H7 (cell line): Measurements from ENCODE around the gene MMS19. TPM values are rescaled to one million over a fixed set of nuclear protein-coding genes. Genes with fewer than 3 reads are reported as not detected.

Experiments
- DNase-seq: peaks from one replicate; pipeline ENCODE4 v3.0.0; 2012
- H3K27me3 ChIP-seq: 2 replicates; pipeline ENCODE4 v1.6.0; 2011; ENCODE audit warnings: mild to moderate bottlenecking, low read length; ENCODE audit not compliant: control insufficient read depth, insufficient read depth
- H3K36me3 ChIP-seq: replicated peaks from 2 replicates; pipeline ENCODE4 v1.5.1; 2011; ENCODE audit warnings: low read length; ENCODE audit not compliant: control insufficient read depth, insufficient read depth
- H3K4me3 ChIP-seq: 2 replicates; pipeline ENCODE4 v1.5.1; 2011; ENCODE audit warnings: low read depth, mild to moderate bottlenecking, control low read depth, low read length, moderate library complexity; ENCODE audit not compliant: insufficient read depth
- total RNA-seq: library from RNA; depleted of rRNA; stranded (reverse); fragments of >200 nt; shearing (Covaris generic); gene quantifications from 2 replicates; pipeline ENCODE4 v1.2.3, GENCODE V29; 2014; rRNA removed

Gene MMS19
- total RNA-seq, 1 experiment from 2014 or later = 177 TPM

- Histone ChIP-seq H3K27me3 (no peaks in the 10 kb centered on the region), H3K4me3 (no peak overlapping the region), H3K36me3 (no peaks in the 10 kb centered on the region)
- no peak for DNase-seq
Measured at GRCh38 chr10:97416565-97416964, 81.7 kb downstream of the MMS19 start.

GRCh38 chr10:97412891-97413304 lies 85.3 kb downstream of the MMS19 start:
- H3K27me3 ChIP-seq = no peaks in the 10 kb centered on the region
- no peak for DNase-seq
- H3K36me3 ChIP-seq = no peaks in the 10 kb centered on the region
- no peak overlapping the region for H3K4me3 ChIP-seq

- H3K27me3 ChIP-seq = no peaks in the 10 kb centered on the region
- DNase-seq = peak; percentile 2
- no peaks in the 10 kb centered on the region for H3K36me3 ChIP-seq
- no peak overlapping the region for H3K4me3 ChIP-seq
Measured at GRCh38 chr10:97411406-97411805, 86.8 kb downstream of the MMS19 start.

GRCh38 chr10:97408496-97408992 lies 89.7 kb downstream of the MMS19 start:
- H3K4me3 ChIP-seq = no peak overlapping the region
- no peaks in the 10 kb centered on the region for H3K36me3 ChIP-seq
- DNase-seq = no peak
- H3K27me3 ChIP-seq = no peaks in the 10 kb centered on the region

Other genes with a start within 250 kb of the MMS19 start
- gene ARHGAP19, start 205.8 kb downstream of the MMS19 start, total RNA-seq = 38.7 and 54.0 TPM in 2 replicates
- 5.2 and 6.2 TPM in 2 replicates for gene FRAT1, start 179.2 kb downstream of the MMS19 start, total RNA-seq
- gene FRAT2, start 163.7 kb downstream of the MMS19 start, total RNA-seq = 46.8 and 67.0 TPM in 2 replicates
- 41.7 and 47.4 TPM in 2 replicates for gene RRP12, start 97.1 kb downstream of the MMS19 start, total RNA-seq
- gene PGAM1, start 72.2 kb downstream of the MMS19 start, total RNA-seq = 1,178 and 1,380 TPM in 2 replicates
- 71.8 and 84.5 TPM in 2 replicates for gene EXOSC1, start 52.4 kb downstream of the MMS19 start, total RNA-seq
- 36.0 and 47.6 TPM in 2 replicates for gene ZDHHC16, start 52.2 kb downstream of the MMS19 start, total RNA-seq
- 30.2 and 33.4 TPM in 2 replicates for gene UBTD1, start 502 bp upstream of the MMS19 start, total RNA-seq
- gene ANKRD2, start 74.4 kb upstream of the MMS19 start, total RNA-seq = not detected in 2 replicates
- 0.37 TPM in 1 of 2 replicates, not detected in the other for gene HOGA1, start 86.0 kb upstream of the MMS19 start, total RNA-seq
- gene C10orf62, start 91.3 kb upstream of the MMS19 start, total RNA-seq = not detected in 2 replicates
- gene MORN4, start 135.1 kb upstream of the MMS19 start, total RNA-seq = 12.0 and 13.7 TPM in 2 replicates
- gene PI4K2A, start 142.2 kb upstream of the MMS19 start, total RNA-seq = 19.6 and 26.2 TPM in 2 replicates
- 10.6 and 13.6 TPM in 2 replicates for gene AVPI1, start 188.8 kb upstream of the MMS19 start, total RNA-seq
- gene MARVELD1, start 215.3 kb upstream of the MMS19 start, total RNA-seq = 18.7 and 21.2 TPM in 2 replicates
- gene ZFYVE27, start 238.7 kb upstream of the MMS19 start, total RNA-seq = 19.2 and 21.8 TPM in 2 replicates